NCI-H2107 (cell line): ENCODE measurements around the gene ROBO3.

Experiments used
- DNase-seq: peaks from one replicate; lab custom pipeline; 2025; lab: John Stamatoyannopoulos, UW

The ROBO3 gene

GRCh38 chr11:124922831-124923230, 57.6 kb downstream of the ROBO3 start:
- no peak for DNase-seq

DNA sequence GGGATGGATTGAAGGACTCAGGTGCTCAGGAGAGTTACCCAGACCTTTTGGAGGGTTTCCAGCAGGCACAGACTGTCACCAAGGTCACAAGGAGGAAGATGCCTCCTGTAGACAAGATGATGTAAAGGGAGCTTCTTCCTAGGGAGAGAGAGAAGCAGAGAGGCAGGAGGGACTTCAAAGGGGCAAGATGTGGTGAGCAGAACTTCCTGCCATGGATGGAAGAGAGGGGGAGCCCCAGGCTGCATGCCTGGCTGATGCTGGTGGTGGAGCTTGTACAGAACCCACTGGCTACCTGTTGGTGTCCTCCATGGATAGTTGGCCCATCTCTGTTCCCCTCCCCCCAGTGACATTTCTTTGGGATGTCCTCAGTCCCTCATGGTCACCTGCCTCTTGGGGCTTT, 58.1 kb downstream of the ROBO3 start:
- no peak for DNase-seq

DNA sequence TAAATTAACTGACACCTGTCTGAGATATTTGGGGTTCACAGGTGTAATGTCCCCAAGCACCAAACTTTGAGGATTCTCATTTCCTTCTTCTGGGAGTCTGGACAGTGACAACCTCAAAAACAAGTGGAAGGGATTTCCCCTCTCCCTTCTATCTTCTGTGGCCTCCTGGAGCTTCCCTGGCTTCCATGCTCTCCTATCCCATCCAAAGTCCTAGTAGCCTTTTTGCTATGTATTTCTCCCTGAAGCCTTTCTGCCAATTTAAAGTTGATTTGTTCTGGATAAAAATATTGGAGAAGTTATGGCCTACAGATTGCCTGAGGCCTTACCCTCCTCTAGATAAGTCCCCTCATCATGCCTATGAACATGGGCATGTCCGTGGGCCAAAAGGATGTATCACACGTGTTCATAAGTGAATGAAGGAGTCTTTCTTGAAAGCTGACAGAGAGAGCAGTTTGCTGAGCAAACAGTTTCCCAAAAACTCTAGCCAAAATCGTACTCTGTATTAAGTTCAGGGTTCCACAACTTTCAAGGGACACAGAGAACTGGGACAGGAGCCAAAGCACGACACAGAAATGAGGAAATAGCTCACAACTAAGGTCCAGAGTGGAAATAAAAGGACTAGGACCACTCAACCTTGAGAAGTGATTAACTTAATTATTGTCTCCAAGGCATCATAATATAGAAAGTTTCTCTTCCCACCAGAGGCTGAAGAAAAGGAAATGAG, 63.9 kb downstream of the ROBO3 start:
- DNase-seq, result no peak

- no peak for DNase-seq
Observed at GRCh38 chr11:124930799-124931198, 65.6 kb downstream of the ROBO3 start.
